Endothelial cell of umbilical vein (primary cell): ENCODE results near the gene LPIN2. TPM values are rescaled to one million over a fixed set of nuclear protein-coding genes. Genes with fewer than 3 reads are reported as not detected.

Experiments used
- BruUV-seq: library from RNA; stranded (reverse); fragments of 400-500 nt; replicated peaks from 2 replicates; lab custom pipeline; 2021; lab: Mats Ljungman, UMichigan
- CTCF ChIA-PET: fragments of 300-600, 350-600 bp; sonication (Branson Sonifier 250); formaldehyde crosslinking; loops from one replicate; lab custom pipeline; 2021; ENCODE audit warnings: antibody characterized with exemption, inconsistent platforms; lab: Charles Lee
- POLR2A ChIA-PET: fragments of 300-600, 350-600 bp; sonication (Branson Sonifier 250); formaldehyde crosslinking; loops from one replicate; lab custom pipeline; 2021; ENCODE audit warnings: antibody characterized with exemption, inconsistent platforms; lab: Charles Lee
- DNase-seq: peaks from one replicate; pipeline ENCODE4 v3.0.0-alpha.2; 2011; ENCODE audit warnings: low read depth, low spot score
- FAIRE-seq: peaks from 2 replicates; lab custom pipeline; 2011; peaks lifted over from hg19 to GRCh38; lab: Jason Lieb, UNC
- H2AFZ ChIP-seq: 2 replicates; pipeline ENCODE4 v1.6.0; 2012; ENCODE audit warnings: low read depth, low read length, control low read depth, inconsistent platforms
- H3K27ac ChIP-seq: 2 replicates; pipeline ENCODE4 v1.5.1; 2011; ENCODE audit warnings: low read depth, mild to moderate bottlenecking, control low read depth, low read length, moderate library complexity; ENCODE audit not compliant: insufficient read depth
- H3K27me3 ChIP-seq, 2 experiments: 2 replicates each; pipeline versions ENCODE4 v1.6.0 to v1.6.1; 2011; ENCODE audit warnings: low read length in 2 of 2, mixed read lengths in 1 of 2; ENCODE audit not compliant: control insufficient read depth in 2 of 2, insufficient read depth in 2 of 2
- H3K36me3 ChIP-seq, 2 experiments: 2 replicates in 1 of 2; 3 replicates in 1 of 2; pipeline ENCODE4 v1.5.1; 2011; ENCODE audit warnings: low read length in 2 of 2, mild to moderate bottlenecking in 1 of 2, moderate library complexity in 1 of 2; ENCODE audit not compliant: control insufficient read depth in 2 of 2, insufficient read depth in 2 of 2; ENCODE audit errors: extremely low read depth in 1 of 2
- H3K4me1 ChIP-seq: 3 replicates; pipeline ENCODE4 v1.5.1; 2011; ENCODE audit warnings: mild to moderate bottlenecking, low read length; ENCODE audit not compliant: control insufficient read depth, insufficient read depth; ENCODE audit errors: extremely low read depth
- H3K4me2 ChIP-seq: 2 replicates; pipeline ENCODE4 v1.6.1; 2011; ENCODE audit warnings: low read length, control low read depth, mixed read lengths; ENCODE audit not compliant: insufficient read depth
- H3K4me3 ChIP-seq, 3 experiments: fragments of 200-600 bp in 1 of 3; sonication (generic), shearing (Covaris generic) in 1 of 3; replicated peaks in 1 of 3; 2 replicates each; pipeline ENCODE4 v1.5.1; 2011 to 2016; ENCODE audit warnings: control low read depth in 3 of 3, low read length in 3 of 3, mild to moderate bottlenecking in 2 of 3, inconsistent platforms in 1 of 3, low read depth in 1 of 3, moderate library complexity in 1 of 3; ENCODE audit not compliant: insufficient read depth in 1 of 3
- H3K79me2 ChIP-seq: 2 replicates; pipeline ENCODE4 v1.6.0; 2012; ENCODE audit warnings: low read length, inconsistent platforms; ENCODE audit not compliant: control insufficient read depth, insufficient read depth
- H3K9ac ChIP-seq: replicated peaks from 2 replicates; pipeline ENCODE3; 2011; ENCODE audit warnings: low read length, control low read depth; ENCODE audit not compliant: insufficient read depth; ENCODE audit errors: extremely low read depth
- H3K9me1 ChIP-seq: replicated peaks from 3 replicates; pipeline ENCODE4 v1.6.0; 2011; ENCODE audit warnings: mild to moderate bottlenecking, low read length; ENCODE audit not compliant: control insufficient read depth, insufficient read depth; ENCODE audit errors: extremely low read depth
- H3K9me3 ChIP-seq: replicated peaks from 2 replicates; pipeline ENCODE4 v1.5.1; 2012; ENCODE audit warnings: low read length, inconsistent platforms; ENCODE audit not compliant: control insufficient read depth, insufficient read depth
- H4K20me1 ChIP-seq: replicated peaks from 2 replicates; pipeline ENCODE3; 2011; ENCODE audit warnings: mild to moderate bottlenecking, low read length; ENCODE audit not compliant: control insufficient read depth, insufficient read depth; ENCODE audit errors: extremely low read depth
- CTCF ChIP-seq, 2 donors: IDR thresholded peaks; 1 replicate in 1 of 2; 2 replicates in 1 of 2; pipeline ENCODE4 v1.5.1; 2011; ENCODE audit warnings: low read length in 2 of 2, mild to moderate bottlenecking in 2 of 2, moderate library complexity in 2 of 2, control low read depth in 1 of 2, inconsistent platforms in 1 of 2, low read depth in 1 of 2; ENCODE audit not compliant: insufficient read depth in 1 of 2; ENCODE audit errors: extremely low read depth in 1 of 2
- EZH2 ChIP-seq: IDR thresholded peaks from 2 replicates; pipeline ENCODE4 v1.6.1; 2012; ENCODE audit warnings: borderline replicate concordance, low read depth, mild to moderate bottlenecking, moderate library complexity, low read length, inconsistent platforms; ENCODE audit not compliant: severe bottlenecking
- FOS ChIP-seq: IDR thresholded peaks from 2 replicates; pipeline ENCODE4 v1.6.1; 2011; ENCODE audit warnings: mild to moderate bottlenecking, low read length, moderate library complexity, borderline replicate concordance; ENCODE audit not compliant: insufficient read depth
- GATA2 ChIP-seq: IDR thresholded peaks from 2 replicates; pipeline ENCODE4 v1.7.0; 2011; ENCODE audit warnings: low read depth, mild to moderate bottlenecking, moderate library complexity, mixed read lengths, low read length; ENCODE audit not compliant: insufficient read length, insufficient read depth
- JUN ChIP-seq: IDR thresholded peaks from 2 replicates; pipeline ENCODE4 v1.6.1; 2011; ENCODE audit warnings: borderline replicate concordance, low read depth; ENCODE audit not compliant: insufficient read length, insufficient read depth
- MAX ChIP-seq: IDR thresholded peaks from 2 replicates; pipeline ENCODE4 v1.6.1; 2011; ENCODE audit not compliant: insufficient read depth, insufficient read length
- MYC ChIP-seq: IDR thresholded peaks from one replicate; pipeline ENCODE4 v1.6.1; 2011; ENCODE audit warnings: mild to moderate bottlenecking, low read depth, low read length
- POLR2A ChIP-seq: IDR thresholded peaks from 2 replicates; pipeline ENCODE4 v1.6.1; 2012; ENCODE audit warnings: low read depth, mild to moderate bottlenecking, control low read depth, low read length
- POLR2AphosphoS5 ChIP-seq: IDR thresholded peaks from 2 replicates; pipeline ENCODE4 v1.6.1; 2012; ENCODE audit warnings: low read depth, mild to moderate bottlenecking, control low read depth, low read length, moderate library complexity; ENCODE audit not compliant: insufficient read depth
- dilution Hi-C: fragments of 300-500 bp; cut with MboI; formaldehyde crosslinking; loops from one replicate; pipeline ENCODE4 v1.15.0; 2019; ENCODE audit warnings: low sequenced_read_pairs; ENCODE audit not compliant: extremely low pct_ligation_motif_present
- intact Hi-C: fragments of 100-400 bp; cut with micrococcal nuclease; formaldehyde crosslinking; loops from one replicate; pipeline ENCODE4 v1.10.0; 2022
- polyA plus RNA-seq, 4 experiments: library from polyadenylated mRNA; depleted of rRNA in 3 of 4; stranded (reverse) in 3 of 4; unstranded in 1 of 4; fragments of >200 nt; gene quantifications; 2 replicates each; pipeline versions ENCODE4 v1.2.1 to v1.2.3, GENCODE V29; 2011 to 2012; ENCODE audit warnings: missing spikeins in 1 of 4
- total RNA-seq: library from RNA; stranded (reverse); gene quantifications from 2 replicates; pipeline ENCODE4 v1.2.3, GENCODE V29; 2021

LPIN2 gene
- total and polyA plus RNA-seq, 2 donors (not counting 3 experiments of a cell fraction or from before 2014, with no cell fraction given) = 14.7 to 24.4 TPM

- POLR2A ChIA-PET = no interaction called here
- Histone ChIP-seq H3K9me1 (no peaks in the 10 kb centered on the region), H3K27ac (no peak overlapping the region), H3K36me3 (no peaks in the 10 kb centered on the region), H3K9me3 (no peaks in the 10 kb centered on the region), H3K4me2 (no peak overlapping the region), H3K27me3 (no peaks in the 10 kb centered on the region), H4K20me1 (no peaks in the 10 kb centered on the region), H2AFZ (no peak overlapping the region), H3K4me3 (no peak overlapping the region), H3K9ac (no peak overlapping the region), H3K79me2 (peaks cover 97% of the 10 kb centered on the region), H3K4me1 (peaks cover 6% of the 10 kb centered on the region)
- BruUV-seq = no TSS peak
- FAIRE-seq (no peak), DNase-seq (no peak)
- intact Hi-C loops (no loop called here), dilution Hi-C loops (no loop called here)
- TF ChIP-seq FOS (no peak), CTCF (IDR thresholded peaks at IDR 0.05; ENCODE audit: extremely low read depth in 1 of 2, insufficient read depth in 1 of 2, low read depth in 1 of 2, low read length in 2 of 2) (no peak), MYC (no peak), POLR2A (no peak), JUN (no peak), POLR2AphosphoS5 (no peak), MAX (no peak), GATA2 (no peak), EZH2 (no peak)
- CTCF ChIA-PET = interaction anchor here (1.2 to 2.6 kb wide), 5 partner anchors 18 to 162 kb away, joined by 3 to 10 read pairs (median 6); no protein-coding TSS in a partner anchor
Observed at GRCh38 chr18:2967357-2967756, 45.6 kb downstream of the LPIN2 start.
